ENCODE results near the gene SP8. TPM values are rescaled to one million over a fixed set of nuclear protein-coding genes. Genes with fewer than 3 reads are reported as not detected.

SP8 gene
- total RNA-seq, 2 experiments from 2014 or later = not detected

DNA sequence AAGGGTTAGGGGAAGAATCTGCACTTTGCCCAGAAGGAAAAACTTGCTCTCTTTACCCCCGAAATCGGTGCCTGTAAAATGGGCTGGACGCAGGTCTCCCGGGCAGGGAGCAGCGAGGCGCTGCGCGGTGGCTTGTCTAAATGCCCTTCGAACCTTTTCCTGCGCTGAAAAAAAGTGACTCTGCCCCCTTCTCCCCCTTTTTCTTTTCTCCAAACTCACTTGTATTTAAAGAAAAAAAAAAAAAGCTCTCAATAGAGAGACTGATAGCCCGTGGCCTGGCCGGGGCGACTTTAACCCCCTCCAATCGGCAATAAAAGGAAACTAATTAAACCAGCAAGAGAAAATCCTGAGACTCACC lies 286 bp downstream of the SP8 start:
- TF ChIP-seq, protein P1, sequence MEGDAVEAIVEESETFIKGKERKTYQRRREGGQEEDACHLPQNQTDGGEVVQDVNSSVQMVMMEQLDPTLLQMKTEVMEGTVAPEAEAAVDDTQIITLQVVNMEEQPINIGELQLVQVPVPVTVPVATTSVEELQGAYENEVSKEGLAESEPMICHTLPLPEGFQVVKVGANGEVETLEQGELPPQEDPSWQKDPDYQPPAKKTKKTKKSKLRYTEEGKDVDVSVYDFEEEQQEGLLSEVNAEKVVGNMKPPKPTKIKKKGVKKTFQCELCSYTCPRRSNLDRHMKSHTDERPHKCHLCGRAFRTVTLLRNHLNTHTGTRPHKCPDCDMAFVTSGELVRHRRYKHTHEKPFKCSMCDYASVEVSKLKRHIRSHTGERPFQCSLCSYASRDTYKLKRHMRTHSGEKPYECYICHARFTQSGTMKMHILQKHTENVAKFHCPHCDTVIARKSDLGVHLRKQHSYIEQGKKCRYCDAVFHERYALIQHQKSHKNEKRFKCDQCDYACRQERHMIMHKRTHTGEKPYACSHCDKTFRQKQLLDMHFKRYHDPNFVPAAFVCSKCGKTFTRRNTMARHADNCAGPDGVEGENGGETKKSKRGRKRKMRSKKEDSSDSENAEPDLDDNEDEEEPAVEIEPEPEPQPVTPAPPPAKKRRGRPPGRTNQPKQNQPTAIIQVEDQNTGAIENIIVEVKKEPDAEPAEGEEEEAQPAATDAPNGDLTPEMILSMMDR (IDR thresholded peaks at IDR 0.05) = no peak
- Histone ChIP-seq H3K27ac (ENCODE audit: low read depth in 1 of 2, low read length in 2 of 2) (no peak overlapping the region), H3K4me1 (ENCODE audit: insufficient read depth, low read length) (peaks cover 33% of the 10 kb centered on the region), H3K9me3 (ENCODE audit: control insufficient read depth in 1 of 2, insufficient read depth in 1 of 2, low read length in 2 of 2) (peaks cover 27 to 42% of the 10 kb centered on the region in 2 experiments), H3K27me3 (ENCODE audit: control insufficient read depth in 1 of 2, insufficient read depth in 2 of 2, low read length in 2 of 2) (peaks cover 73 to 97% of the 10 kb centered on the region in 2 experiments), H3K36me3 (ENCODE audit: insufficient read depth, low read length) (no peaks in the 10 kb centered on the region), H3K4me3 (ENCODE audit: low read length) (peak overlapping the region; percentile 22)
- no peaks in the 10 kb centered on the region for H3K9me3 Mint-ChIP-seq
- H3K27ac Mint-ChIP-seq = no peak overlapping the region
- ChIA-PET CTCF (no interaction called here), POLR2A (no interaction called here)
- peak overlapping the region; percentile 59 for H3K4me3 Mint-ChIP-seq
- H3K4me1 Mint-ChIP-seq (ENCODE audit: low read depth) = peaks cover 28% of the 10 kb centered on the region
- no peak for DNase-seq
- intact Hi-C loops (cut with DNase I, micrococcal nuclease) = no loop called here
- peaks cover 88% of the 10 kb centered on the region for H3K27me3 Mint-ChIP-seq
- ATAC-seq (ENCODE audit: poor library complexity) = no peak
- peaks cover 7% of the 10 kb centered on the region for H3K36me3 Mint-ChIP-seq (ENCODE audit: low read depth)

DNA sequence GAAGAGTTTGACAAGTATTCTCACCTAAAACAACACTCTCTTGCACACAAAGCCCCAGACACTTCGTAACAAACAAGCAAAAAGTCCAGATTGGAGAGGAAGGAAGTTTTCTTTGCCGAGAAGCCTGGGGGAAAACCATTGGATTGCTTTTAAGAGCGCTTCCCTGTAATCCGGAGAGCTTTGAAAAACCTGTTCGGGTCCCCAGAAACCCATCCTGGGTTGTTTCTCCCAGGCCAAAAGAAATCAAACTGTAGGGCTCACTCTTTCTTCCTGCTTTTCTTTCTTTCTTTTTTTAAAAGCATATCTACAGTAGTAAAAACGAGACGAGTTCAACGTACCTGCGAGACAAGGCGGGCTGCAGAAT lies 655 bp downstream of the SP8 start:
- H3K36me3 ChIP-seq (ENCODE audit: insufficient read depth, low read length) = no peaks in the 10 kb centered on the region
- Mint-ChIP-seq H3K27me3 (peaks cover 88% of the 10 kb centered on the region), H3K4me3 (peak overlapping the region; percentile 59), H3K4me1 (ENCODE audit: low read depth) (peaks cover 28% of the 10 kb centered on the region), H3K27ac (no peak overlapping the region), H3K36me3 (ENCODE audit: low read depth) (peaks cover 7% of the 10 kb centered on the region), H3K9me3 (no peaks in the 10 kb centered on the region)
- DNase-seq (no peak), ATAC-seq (ENCODE audit: poor library complexity) (no peak)
- H3K4me1 ChIP-seq (ENCODE audit: insufficient read depth, low read length) = peaks cover 33% of the 10 kb centered on the region
- H3K27me3 ChIP-seq (ENCODE audit: control insufficient read depth in 1 of 2, insufficient read depth in 2 of 2, low read length in 2 of 2) = peaks cover 69 to 93% of the 10 kb centered on the region in 2 experiments
- POLR2A ChIA-PET = no interaction called here
- CTCF ChIA-PET = no interaction called here
- H3K9me3 ChIP-seq (ENCODE audit: control insufficient read depth in 1 of 2, insufficient read depth in 1 of 2, low read length in 2 of 2) = peaks cover 24 to 38% of the 10 kb centered on the region in 2 experiments
- intact Hi-C loops (cut with DNase I, micrococcal nuclease) = no loop called here
- H3K27ac ChIP-seq (ENCODE audit: low read depth in 1 of 2, low read length in 2 of 2) = no peak overlapping the region
- H3K4me3 ChIP-seq (ENCODE audit: low read length) = peak overlapping the region; percentile 22
- TF ChIP-seq, protein P1 (IDR thresholded peaks at IDR 0.05) = no peak

DNA sequence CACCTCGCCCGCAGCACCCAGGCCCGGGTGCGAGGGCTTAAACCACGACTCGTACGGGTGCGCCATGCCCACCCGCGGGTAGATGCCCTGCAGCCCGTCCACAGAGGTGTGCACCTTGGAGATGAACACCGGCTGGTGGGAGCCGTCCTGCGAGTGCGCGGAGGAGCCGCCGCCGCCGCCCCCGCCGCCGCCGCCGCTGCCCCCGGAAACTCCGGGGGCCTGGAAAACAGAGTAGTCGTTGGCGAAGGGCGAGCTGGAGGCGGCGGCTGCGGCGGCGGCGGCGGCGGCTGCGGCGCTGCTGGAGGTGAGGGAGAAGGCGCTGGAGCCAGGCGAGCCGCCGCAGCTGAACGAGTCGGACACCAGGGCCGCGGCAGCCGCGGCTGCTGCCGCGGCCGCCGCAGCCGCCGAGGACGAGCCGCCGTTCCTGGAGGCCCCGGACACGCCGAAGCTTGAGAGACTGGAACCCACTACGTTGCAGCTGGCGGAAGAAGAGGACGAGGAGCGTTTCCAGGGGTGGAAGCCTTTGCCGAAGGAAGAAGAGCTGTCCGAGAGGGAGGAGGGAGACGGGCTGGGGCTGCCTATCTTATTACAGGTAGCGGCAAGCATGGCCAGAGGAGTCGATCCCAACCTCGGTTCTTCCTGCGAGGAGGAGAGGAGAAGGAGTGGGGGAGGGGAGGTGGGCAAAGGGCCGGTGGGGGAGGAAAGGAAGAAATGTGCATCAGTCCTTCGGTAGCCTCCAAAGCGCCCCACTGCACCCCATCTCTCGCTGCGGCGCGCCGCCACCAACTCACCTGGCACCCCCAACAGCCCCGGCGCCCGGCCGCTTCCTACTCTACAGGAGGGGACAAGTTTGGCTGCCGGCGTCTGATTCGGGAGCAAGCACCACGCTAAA lies 1.3 kb downstream of the SP8 start:
- H3K36me3 ChIP-seq (ENCODE audit: insufficient read depth, low read length) = no peaks in the 10 kb centered on the region

More for the DNA sequence above, 1.3 kb downstream of the SP8 start:
- ATAC-seq (ENCODE audit: poor library complexity) (no peak), DNase-seq (no peak)
- Mint-ChIP-seq H3K27ac (no peak overlapping the region), H3K4me1 (ENCODE audit: low read depth) (peaks cover 28% of the 10 kb centered on the region), H3K27me3 (peaks cover 88% of the 10 kb centered on the region), H3K36me3 (ENCODE audit: low read depth) (peaks cover 7% of the 10 kb centered on the region), H3K9me3 (no peaks in the 10 kb centered on the region), H3K4me3 (peak overlapping the region; percentile 59)
- Histone ChIP-seq H3K27ac (ENCODE audit: low read depth in 1 of 2, low read length in 2 of 2) (no peak overlapping the region), H3K27me3 (ENCODE audit: control insufficient read depth in 1 of 2, insufficient read depth in 2 of 2, low read length in 2 of 2) (peaks cover 63 to 93% of the 10 kb centered on the region in 2 experiments), H3K4me3 (ENCODE audit: low read length) (no peak overlapping the region), H3K9me3 (ENCODE audit: control insufficient read depth in 1 of 2, insufficient read depth in 1 of 2, low read length in 2 of 2) (peaks cover 21 to 35% of the 10 kb centered on the region in 2 experiments), H3K4me1 (ENCODE audit: insufficient read depth, low read length) (peaks cover 33% of the 10 kb centered on the region)
- TF ChIP-seq, protein P1 (IDR thresholded peaks at IDR 0.05) = no peak
- CTCF ChIA-PET = no interaction called here
- intact Hi-C loops (cut with DNase I, micrococcal nuclease) = no loop called here
- POLR2A ChIA-PET = no interaction called here

Data from CD4-positive, alpha-beta T cell (primary cell).